ENCODE data around the gene SNAP91.

DNA sequence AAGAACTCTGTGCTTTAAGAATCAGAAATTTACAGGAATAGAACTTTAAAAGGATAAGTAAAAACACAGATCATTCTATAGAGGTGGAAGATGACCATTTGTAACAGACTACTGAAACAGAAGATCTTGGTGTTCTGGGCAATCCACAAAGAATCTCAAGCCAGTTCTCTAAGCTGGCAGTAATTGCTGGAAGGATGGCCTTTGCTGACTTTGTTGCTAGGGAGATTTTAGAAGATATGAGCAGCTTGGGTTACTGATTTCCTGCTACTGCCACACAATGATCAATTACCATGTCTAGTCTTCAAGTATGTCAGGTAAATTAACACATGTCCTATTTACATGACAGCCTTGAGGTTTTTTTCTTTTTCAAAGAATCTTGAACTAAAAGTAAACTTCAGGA lies 31.1 kb downstream of the SNAP91 start:
- TF ChIP-seq, protein P1, sequence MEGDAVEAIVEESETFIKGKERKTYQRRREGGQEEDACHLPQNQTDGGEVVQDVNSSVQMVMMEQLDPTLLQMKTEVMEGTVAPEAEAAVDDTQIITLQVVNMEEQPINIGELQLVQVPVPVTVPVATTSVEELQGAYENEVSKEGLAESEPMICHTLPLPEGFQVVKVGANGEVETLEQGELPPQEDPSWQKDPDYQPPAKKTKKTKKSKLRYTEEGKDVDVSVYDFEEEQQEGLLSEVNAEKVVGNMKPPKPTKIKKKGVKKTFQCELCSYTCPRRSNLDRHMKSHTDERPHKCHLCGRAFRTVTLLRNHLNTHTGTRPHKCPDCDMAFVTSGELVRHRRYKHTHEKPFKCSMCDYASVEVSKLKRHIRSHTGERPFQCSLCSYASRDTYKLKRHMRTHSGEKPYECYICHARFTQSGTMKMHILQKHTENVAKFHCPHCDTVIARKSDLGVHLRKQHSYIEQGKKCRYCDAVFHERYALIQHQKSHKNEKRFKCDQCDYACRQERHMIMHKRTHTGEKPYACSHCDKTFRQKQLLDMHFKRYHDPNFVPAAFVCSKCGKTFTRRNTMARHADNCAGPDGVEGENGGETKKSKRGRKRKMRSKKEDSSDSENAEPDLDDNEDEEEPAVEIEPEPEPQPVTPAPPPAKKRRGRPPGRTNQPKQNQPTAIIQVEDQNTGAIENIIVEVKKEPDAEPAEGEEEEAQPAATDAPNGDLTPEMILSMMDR (IDR thresholded peaks at IDR 0.05): no peak
- no peak for TF ChIP-seq EZH2 (IDR thresholded peaks at IDR 0.05; ENCODE audit: borderline replicate concordance, insufficient read depth, low read depth, low read length, poor library complexity, severe bottlenecking)
